ENCODE results near the gene UQCRQ.
A peak's percentile ranks its signal among the peaks of the same experiment; 100 is the strongest.

- TF ChIP-seq POLR2A (IDR thresholded peaks at IDR 0.05) = no peak
- peak in 3 of 4 experiments; percentile 84 to 97 (median 84) for TF ChIP-seq CTCF (IDR thresholded peaks at IDR 0.05)
Observed at GRCh38 chr5:132829742-132830435, 36.6 kb upstream of the UQCRQ start.

Measured in gastroesophageal sphincter (tissue), 3 donors.